ENCODE results near the gene NCOR1. TPM values are rescaled to one million over a fixed set of nuclear protein-coding genes. Genes with fewer than 3 reads are reported as not detected.
A peak's percentile ranks its signal among the peaks of the same experiment; 100 is the strongest.

NCOR1 gene
- 102 and 109 TPM in 2 replicates for polyA plus RNA-seq (2011; rRNA removed)
- polyA minus RNA-seq (2011; rRNA and poly(A)+ RNA removed) = 212 and 230 TPM in 2 replicates

- CTCF ChIA-PET = interaction anchor here (1.3 to 2.2 kb wide), 2 partner anchors 137 to 148 kb away, joined by 4 to 5 read pairs; no protein-coding TSS in a partner anchor
Measured at GRCh38 chr17:16215273-16215964, at the start of gene NCOR1. TSS of gene NCOR1 (minus strand) at chr17:16215534. CDS start at chr17:16194569, 20,965 bp downstream.

GRCh38 chr17:16262201-16262600 lies 46.9 kb upstream of the NCOR1 start:
- H3K36me3 ChIP-seq (ENCODE audit: control insufficient read depth, insufficient read depth, low read length) = no peaks in the 10 kb centered on the region
- DNase-seq (ENCODE audit: low read depth) = no peak
- H3K4me3 ChIP-seq (ENCODE audit: low read depth, low read length) = no peak overlapping the region
- no peak for TF ChIP-seq CTCF (IDR thresholded peaks at IDR 0.05; ENCODE audit: insufficient read depth, low read depth, low read length)
- no peaks in the 10 kb centered on the region for H3K27me3 ChIP-seq (ENCODE audit: control insufficient read depth, insufficient read depth, low read length)
- ChIA-PET CTCF (no interaction called here), POLR2A (no interaction called here)

More at GRCh38 chr17:16215273-16215964, at the start of gene NCOR1:
- POLR2A ChIA-PET = no interaction called here
- DNase-seq (ENCODE audit: low read depth) = no peak
- H3K27me3 ChIP-seq (ENCODE audit: control insufficient read depth, insufficient read depth, low read length) = no peaks in the 10 kb centered on the region
- peak; percentile 50 for TF ChIP-seq CTCF (IDR thresholded peaks at IDR 0.05; ENCODE audit: insufficient read depth, low read depth, low read length)
- H3K36me3 ChIP-seq (ENCODE audit: control insufficient read depth, insufficient read depth, low read length) = no peaks in the 10 kb centered on the region
- H3K4me3 ChIP-seq (ENCODE audit: low read depth, low read length) = peak within 1 kb of the TSS; percentile 84

DNA sequence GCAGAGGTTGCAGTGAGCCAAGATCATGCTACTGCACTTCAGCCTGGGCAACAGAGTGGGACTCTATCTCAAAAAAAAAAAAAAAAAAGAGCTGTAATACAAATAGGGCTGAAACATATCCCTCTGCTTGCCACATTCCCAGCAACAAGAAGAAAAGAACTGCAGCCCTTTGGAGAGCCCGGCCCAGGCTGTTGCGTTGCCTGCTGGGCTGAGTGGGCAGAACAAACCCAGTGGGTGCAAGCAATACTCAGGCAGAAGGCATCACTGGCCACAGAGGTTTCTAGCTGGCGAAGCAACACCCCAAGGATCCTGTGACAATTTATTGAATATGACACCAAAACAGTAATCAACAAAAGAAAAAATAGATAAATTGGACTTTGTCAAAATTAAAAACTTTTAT lies 45.7 kb upstream of the NCOR1 start:
- H3K4me3 ChIP-seq (ENCODE audit: low read depth, low read length) = no peak overlapping the region
- no peaks in the 10 kb centered on the region for H3K27me3 ChIP-seq (ENCODE audit: control insufficient read depth, insufficient read depth, low read length)
- no peak for TF ChIP-seq CTCF (IDR thresholded peaks at IDR 0.05; ENCODE audit: insufficient read depth, low read depth, low read length)
- H3K36me3 ChIP-seq (ENCODE audit: control insufficient read depth, insufficient read depth, low read length) = no peaks in the 10 kb centered on the region; the same call in 1 of the 2 replicates
- no peak for DNase-seq (ENCODE audit: low read depth)
- ChIA-PET POLR2A (no interaction called here), CTCF (no interaction called here)

- DNase-seq (ENCODE audit: low read depth) = no peak
- H3K36me3 ChIP-seq (ENCODE audit: control insufficient read depth, insufficient read depth, low read length) = no peaks in the 10 kb centered on the region; the same call in 1 of the 2 replicates
- POLR2A ChIA-PET = no interaction called here
- no peak for TF ChIP-seq CTCF (IDR thresholded peaks at IDR 0.05; ENCODE audit: insufficient read depth, low read depth, low read length)
- no peaks in the 10 kb centered on the region for H3K27me3 ChIP-seq (ENCODE audit: control insufficient read depth, insufficient read depth, low read length)
- CTCF ChIA-PET = no interaction called here
- H3K4me3 ChIP-seq (ENCODE audit: low read depth, low read length) = no peak overlapping the region
Measured at GRCh38 chr17:16259926-16260325, 44.6 kb upstream of the NCOR1 start.

- ChIA-PET CTCF (no interaction called here), POLR2A (no interaction called here)
- TF ChIP-seq CTCF (IDR thresholded peaks at IDR 0.05; ENCODE audit: insufficient read depth, low read depth, low read length) = no peak
- DNase-seq (ENCODE audit: low read depth) = no peak
- Histone ChIP-seq H3K36me3 (ENCODE audit: control insufficient read depth, insufficient read depth, low read length) (no peaks in the 10 kb centered on the region; the same call in 1 of the 2 replicates), H3K4me3 (ENCODE audit: low read depth, low read length) (no peak overlapping the region), H3K27me3 (ENCODE audit: control insufficient read depth, insufficient read depth, low read length) (no peaks in the 10 kb centered on the region)
Measured at GRCh38 chr17:16258901-16259300, 43.6 kb upstream of the NCOR1 start.

Measured in BJ (cell line).